CD1c-positive myeloid dendritic cell (primary cell): ENCODE data around the gene NEURL1B.
"Not testable (repeated sequence)": the region's sequence is repeated elsewhere in the genome, so short reads cannot be mapped to it uniquely, and the experiment has no call there.

Experiments
- DNase-seq: peaks from one replicate; pipeline ENCODE4 v3.0.0-alpha.2; 2016; ENCODE audit errors: extremely low spot score

NEURL1B gene, protein sequence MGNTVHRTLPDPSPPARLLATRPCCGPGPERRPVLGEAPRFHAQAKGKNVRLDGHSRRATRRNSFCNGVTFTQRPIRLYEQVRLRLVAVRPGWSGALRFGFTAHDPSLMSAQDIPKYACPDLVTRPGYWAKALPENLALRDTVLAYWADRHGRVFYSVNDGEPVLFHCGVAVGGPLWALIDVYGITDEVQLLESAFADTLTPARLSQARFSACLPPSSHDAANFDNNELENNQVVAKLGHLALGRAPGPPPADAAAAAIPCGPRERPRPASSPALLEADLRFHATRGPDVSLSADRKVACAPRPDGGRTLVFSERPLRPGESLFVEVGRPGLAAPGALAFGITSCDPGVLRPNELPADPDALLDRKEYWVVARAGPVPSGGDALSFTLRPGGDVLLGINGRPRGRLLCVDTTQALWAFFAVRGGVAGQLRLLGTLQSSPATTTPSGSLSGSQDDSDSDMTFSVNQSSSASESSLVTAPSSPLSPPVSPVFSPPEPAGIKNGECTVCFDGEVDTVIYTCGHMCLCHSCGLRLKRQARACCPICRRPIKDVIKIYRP

DNA sequence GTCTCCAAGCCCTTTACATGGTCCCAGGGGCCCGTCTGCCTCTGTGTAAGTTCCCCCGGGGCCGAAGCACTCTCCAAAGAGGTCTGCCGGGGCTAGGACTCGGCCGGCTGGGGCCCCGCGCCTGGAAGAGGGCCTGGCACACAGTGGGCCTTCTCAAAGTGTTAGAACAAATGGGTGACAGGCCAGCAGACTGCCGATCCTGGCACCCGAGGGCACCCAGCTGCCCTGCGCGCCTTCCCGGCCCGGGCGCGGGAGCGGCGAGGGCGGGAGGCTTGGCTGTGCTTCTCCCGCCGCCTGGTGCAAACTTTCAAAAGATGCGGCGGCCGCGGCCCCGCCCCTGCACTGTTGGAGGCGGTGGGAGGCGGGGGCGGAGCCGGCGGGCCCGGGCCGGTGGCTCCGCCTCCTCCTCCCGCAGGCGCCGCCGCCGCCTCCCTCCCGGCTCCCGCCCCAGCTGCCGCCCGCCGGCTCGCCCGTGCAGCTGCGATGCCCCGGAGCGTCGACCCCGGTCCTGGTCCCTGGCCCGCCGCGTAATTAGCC lies at the start of gene NEURL1B:
Gene NEURL1B, plus strand, starts transcription at position 442 of the 537 bp plus-strand sequence. CDS start 144 bp downstream, outside the sequence.
- DNase-seq: peak; percentile 24

DNA sequence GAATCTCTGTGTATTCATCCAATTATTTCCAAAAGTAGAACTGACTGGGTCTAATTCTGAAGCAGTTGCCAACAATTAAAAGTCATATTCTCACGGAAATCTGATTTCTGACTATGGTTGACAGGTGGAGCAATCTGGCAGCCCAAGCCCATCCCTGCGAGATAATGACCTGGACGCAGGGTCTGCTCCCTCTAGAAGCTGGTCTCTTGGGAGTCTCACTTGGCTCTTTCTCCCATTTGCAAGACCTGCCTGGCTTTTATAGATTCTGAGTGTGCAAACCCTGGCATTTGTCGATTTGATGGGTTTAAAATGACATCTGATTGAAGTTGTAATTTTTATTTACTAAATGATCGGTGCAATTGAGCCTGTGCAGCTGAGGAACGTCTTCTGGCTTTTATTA lies 49.4 kb upstream of the NEURL1B start:
- DNase-seq: no peak

DNA sequence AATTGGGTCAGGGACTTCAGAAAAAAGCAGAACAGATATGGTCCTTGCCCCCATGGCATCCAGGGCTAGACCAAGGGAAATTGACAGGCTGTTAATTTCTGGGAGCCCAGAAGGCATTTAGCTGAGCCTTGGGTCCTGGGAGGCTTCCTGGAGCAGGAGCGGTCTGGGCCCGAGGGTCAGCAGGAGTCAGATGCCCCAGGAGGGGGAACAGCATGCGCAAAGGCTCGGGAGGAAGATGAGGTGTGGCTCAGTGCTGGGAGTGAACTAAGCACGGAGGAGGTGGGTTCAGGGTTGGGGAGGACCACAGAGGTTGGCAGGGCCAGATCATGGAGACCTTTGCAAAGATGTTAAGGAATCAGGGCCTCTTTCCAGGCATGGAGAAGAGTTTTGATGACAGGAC lies 48.2 kb upstream of the NEURL1B start:
- no peak for DNase-seq

- DNase-seq: no peak
Observed at GRCh38 chr5:172593306-172593705, 47.8 kb upstream of the NEURL1B start.

DNA sequence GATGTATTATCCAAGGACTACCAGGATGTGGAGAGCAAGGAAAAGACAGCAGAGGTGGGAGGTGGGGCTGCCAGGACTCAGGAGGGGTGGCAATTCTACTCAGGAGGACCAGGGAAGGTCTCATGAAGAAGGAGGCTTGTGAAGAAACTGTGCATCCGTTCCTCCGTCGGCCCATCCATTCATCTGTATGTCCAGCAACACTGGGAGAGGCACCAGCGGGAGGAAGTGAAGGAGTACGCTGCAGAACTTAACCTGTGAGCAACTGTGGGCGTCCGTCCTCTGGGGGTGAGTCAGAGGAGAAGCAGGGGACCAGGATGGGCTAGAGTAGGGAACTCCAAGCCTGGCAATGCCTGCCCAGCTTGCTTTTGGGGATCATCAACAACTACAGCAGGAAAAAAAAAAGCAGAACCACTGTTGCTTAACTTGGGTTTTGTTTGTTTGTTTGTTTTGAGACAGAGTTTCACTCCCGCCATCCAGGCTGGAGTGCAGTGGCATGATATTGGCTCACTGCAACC lies 47.3 kb upstream of the NEURL1B start:
- DNase-seq: peak; percentile 15

DNA sequence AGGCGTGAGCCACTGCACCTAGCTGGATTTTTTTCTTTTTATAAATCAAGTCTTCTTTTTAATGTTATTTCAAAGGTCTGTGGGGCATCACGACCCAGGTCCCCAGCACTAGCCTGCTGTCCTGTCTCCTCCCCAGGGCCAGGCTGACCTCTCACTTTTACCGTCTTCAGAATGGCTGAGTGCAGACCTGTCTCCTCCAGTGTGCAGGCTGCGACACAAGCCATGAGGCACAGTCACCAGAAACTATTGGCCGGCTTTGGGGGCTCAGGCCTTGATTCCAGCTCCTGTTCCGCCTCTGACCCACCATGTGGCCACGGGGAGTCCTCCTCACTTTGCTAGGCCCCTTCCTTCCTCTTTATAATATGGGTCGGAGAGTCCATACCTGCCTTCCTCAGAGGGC lies 46.6 kb upstream of the NEURL1B start:
- no peak for DNase-seq

- no peak for DNase-seq
Observed at GRCh38 chr5:172594867-172595466, 46.1 kb upstream of the NEURL1B start.

DNA sequence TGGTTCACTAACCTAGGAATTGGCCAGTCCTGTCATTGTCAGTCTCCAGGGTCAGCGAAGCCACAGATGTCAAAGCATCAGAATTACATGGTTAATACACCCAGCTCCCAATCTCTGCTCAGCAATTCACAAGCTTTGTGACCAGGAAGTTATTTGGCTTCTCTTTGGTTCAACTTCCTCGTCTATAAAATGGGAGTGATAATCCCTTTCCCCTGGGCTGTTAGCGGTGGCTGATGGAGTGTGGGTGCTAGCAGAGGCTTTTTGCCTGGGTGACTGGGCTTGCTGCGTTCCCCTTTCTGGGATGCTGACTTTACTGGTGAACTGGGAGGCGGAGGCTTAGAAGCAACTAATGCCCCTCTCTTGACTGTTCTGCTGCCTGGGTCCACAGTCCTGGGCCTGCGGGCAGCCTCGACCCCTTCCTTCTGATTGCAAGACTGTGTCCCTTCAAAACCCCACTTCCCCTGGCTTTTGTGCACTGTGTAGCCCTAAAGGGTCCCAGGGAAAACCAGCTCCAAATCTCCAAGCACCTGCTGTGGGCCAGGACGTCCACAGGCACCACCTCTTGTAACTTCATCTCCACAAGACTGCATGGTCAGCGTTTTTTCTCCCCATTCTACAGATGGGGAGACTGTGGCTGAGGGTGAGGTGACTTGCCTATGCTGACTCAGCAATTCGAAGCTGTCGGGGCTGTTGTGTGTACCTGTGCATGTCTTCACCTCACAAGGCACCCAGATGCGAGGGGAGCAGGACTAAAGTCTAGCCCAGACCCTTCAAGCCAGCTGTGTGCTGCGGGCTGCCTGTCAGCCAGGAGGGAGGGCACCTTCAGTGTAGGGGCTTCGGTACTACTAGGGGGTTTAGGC lies 45.2 kb upstream of the NEURL1B start:
- DNase-seq: peak; percentile 10

DNA sequence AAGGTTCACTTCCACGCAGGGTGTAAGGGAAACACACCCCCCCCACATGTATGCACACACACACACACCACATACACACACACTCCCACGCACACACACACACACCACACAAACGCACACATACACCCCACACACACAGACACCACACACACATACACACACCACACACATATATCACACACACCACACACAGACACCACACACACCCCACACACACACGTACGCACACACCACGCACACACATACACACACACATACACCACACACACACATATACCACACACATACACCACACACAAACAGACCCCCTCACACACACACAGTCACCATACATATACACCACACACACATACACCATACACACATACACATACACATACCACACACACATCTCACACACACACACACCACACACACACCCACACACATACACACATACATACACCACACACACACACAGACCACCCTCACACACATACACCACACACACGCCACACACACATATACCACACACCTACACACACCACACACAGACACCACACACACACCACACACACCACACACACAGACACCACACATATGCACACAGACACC lies 44.3 kb upstream of the NEURL1B start:
- DNase-seq: no peak

DNA sequence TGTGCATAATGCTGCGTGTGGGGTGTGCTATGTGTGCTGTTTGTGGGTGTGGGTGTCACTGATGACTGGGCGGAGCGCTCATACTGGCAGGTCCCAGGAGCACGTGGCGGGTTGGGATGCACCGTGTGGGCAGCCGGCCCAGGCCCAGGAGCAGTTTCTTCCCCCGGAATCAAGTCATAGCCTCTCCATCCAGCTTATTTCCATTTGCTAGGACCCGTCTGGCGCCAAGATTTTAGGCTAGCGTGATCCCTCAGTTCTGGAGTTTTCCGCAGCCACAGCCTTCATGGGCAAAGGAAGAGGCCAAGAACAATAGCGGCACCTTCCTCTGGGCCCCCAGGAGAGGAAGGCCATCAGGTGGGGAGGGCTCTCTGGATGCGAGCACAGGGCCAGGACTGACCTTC lies 43.3 kb upstream of the NEURL1B start:
- DNase-seq: no peak

DNA sequence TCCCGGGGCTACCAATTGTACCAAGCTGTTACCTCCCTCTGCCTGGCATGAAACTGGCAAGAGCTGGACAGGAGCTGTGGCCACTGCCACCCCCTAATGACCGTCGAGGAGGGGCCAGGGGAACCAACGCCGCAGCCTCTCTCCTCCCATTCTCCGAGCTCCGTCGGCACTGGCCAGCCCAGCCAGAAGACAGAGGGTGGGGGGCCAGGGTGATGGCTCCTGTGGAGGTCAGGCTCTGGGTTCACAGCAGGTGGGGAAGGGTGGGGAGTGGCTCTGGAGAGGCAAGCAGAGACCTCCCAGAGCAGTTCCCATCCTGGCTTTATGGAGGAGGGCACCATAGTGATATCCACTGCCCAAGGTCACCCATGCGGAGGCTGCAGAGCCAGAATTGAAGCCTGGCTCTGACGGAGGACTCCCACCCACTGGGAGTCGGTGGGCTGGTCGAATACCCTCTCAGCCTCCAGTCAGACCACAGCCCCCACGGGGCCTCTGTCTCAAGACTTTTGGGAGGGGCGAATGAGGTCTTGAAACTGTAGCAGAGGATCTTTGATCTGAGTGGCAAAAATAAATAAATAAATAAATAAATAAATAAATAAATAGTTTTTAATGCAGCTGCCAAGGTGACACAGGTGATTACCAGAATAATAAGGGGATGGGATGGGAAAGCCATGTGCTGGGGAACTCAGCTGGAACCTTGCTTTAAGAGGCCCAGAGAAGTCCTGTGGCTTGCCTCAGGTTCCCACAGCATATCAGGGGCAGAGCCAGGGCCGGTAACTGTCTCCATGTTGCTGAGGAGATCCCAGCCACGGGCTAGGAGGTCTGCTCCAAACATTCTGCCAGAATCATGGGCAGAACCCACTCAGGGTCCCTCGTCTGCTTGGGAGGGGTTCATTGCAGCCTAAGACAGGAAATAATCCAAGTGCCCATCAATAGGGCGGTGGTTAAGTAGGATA lies 42.5 kb upstream of the NEURL1B start:
- no peak for DNase-seq

GRCh38 chr5:172599204-172599567 lies 41.9 kb upstream of the NEURL1B start:
- DNase-seq: no peak

DNA sequence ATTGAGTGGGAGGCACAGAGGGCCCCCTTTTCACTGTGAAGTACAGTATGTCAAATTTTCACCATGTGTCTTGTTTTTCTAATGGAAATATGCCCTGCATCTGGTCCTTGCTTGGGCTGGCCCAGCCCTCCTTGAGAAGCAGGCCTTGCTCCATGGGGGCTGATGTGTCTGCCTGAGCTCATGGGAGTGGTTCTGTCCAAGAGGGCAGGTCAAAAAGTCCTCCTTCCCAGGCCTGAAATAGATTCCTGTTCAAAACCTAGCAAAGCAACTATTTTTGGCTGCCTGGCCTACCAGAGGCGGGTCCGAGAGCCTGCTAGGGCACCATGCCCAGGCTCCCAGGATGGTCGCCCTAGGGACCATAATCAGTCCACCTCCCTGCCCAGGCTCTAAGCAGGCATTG lies 40.5 kb upstream of the NEURL1B start:
- no peak for DNase-seq

GRCh38 chr5:172601576-172601975 lies 39.5 kb upstream of the NEURL1B start:
- DNase-seq: not testable (repeated sequence)

- no peak for DNase-seq
Observed at GRCh38 chr5:172602783-172603231, 38.3 kb upstream of the NEURL1B start.

GRCh38 chr5:172603251-172603806 lies 37.7 kb upstream of the NEURL1B start:
- DNase-seq: no peak

- DNase-seq: no peak
Observed at GRCh38 chr5:172605466-172605865, 35.6 kb upstream of the NEURL1B start.

- no peak for DNase-seq
Observed at GRCh38 chr5:172606156-172606785, 34.8 kb upstream of the NEURL1B start.

- no peak for DNase-seq
Observed at GRCh38 chr5:172607213-172607793, 33.8 kb upstream of the NEURL1B start.
